Neural progenitor cell (in vitro differentiated cells): Measurements from ENCODE around the gene STN1. TPM values are rescaled to one million over a fixed set of nuclear protein-coding genes. Genes with fewer than 3 reads are reported as not detected.

ENCODE experiments used
- DNase-seq: peaks from one replicate; pipeline ENCODE4 v3.0.0-alpha.2; 2016; ENCODE audit warnings: low spot score
- H2AFZ ChIP-seq: fragments of 200-600 bp; sonication (generic); replicated peaks from 2 replicates; pipeline ENCODE4 v1.6.1; 2016; ENCODE audit warnings: antibody characterized with exemption
- H3F3A ChIP-seq: fragments of 200-600 bp; sonication (generic); 2 replicates; pipeline ENCODE4 v1.6.1; 2016; ENCODE audit warnings: antibody characterized with exemption, low read depth
- H3K27ac ChIP-seq: fragments of 200-600 bp; sonication (generic); 2 replicates; pipeline ENCODE4 v1.5.1; 2016; ENCODE audit warnings: mild to moderate bottlenecking
- H3K27me3 ChIP-seq: fragments of 200-600 bp; sonication (generic); 2 replicates; pipeline ENCODE4 v1.6.1; 2016; ENCODE audit warnings: mild to moderate bottlenecking, moderate library complexity
- H3K36me3 ChIP-seq: fragments of 200-600 bp; sonication (generic); 2 replicates; pipeline ENCODE4 v1.5.1; 2016
- H3K4me1 ChIP-seq: fragments of 200-600 bp; sonication (generic); 2 replicates; pipeline ENCODE4 v1.6.1; 2016; ENCODE audit warnings: mixed run types
- H3K4me2 ChIP-seq: fragments of 200-600 bp; sonication (generic); 2 replicates; pipeline ENCODE4 v1.6.1; 2016
- H3K4me3 ChIP-seq: fragments of 200-600 bp; sonication (generic); 2 replicates; pipeline ENCODE4 v1.5.1; 2016
- H3K79me2 ChIP-seq: fragments of 200-600 bp; sonication (generic); 2 replicates; pipeline ENCODE4 v1.6.1; 2016; ENCODE audit warnings: low read depth
- H3K9ac ChIP-seq: fragments of 200-600 bp; sonication (generic); 2 replicates; pipeline ENCODE4 v1.6.1; 2016
- H3K9me3 ChIP-seq: fragments of 200-600 bp; sonication (generic); 2 replicates; pipeline ENCODE4 v1.5.1; 2016; ENCODE audit warnings: low read depth
- H4K20me1 ChIP-seq: fragments of 200-600 bp; sonication (generic); 2 replicates; pipeline ENCODE4 v1.6.1; 2016; ENCODE audit warnings: low read depth
- H3K27ac Mint-ChIP-seq: 3 replicates; pipeline ENCODE4 v1.8.0; 2021; ENCODE audit warnings: mixed read lengths
- H3K27me3 Mint-ChIP-seq: 2 replicates; pipeline ENCODE4 v1.8.0; 2022; ENCODE audit warnings: low read depth, mild to moderate bottlenecking, inconsistent platforms, moderate library complexity, mixed read lengths; ENCODE audit not compliant: insufficient read depth
- H3K36me3 Mint-ChIP-seq: 3 replicates; pipeline ENCODE4 v1.8.0; 2021; ENCODE audit warnings: mixed read lengths
- H3K4me1 Mint-ChIP-seq: 3 replicates; pipeline ENCODE4 v1.8.0; 2021; ENCODE audit warnings: mixed read lengths
- H3K4me3 Mint-ChIP-seq: 3 replicates; pipeline ENCODE4 v1.8.0; 2021; ENCODE audit warnings: mild to moderate bottlenecking, moderate library complexity, mixed read lengths
- H3K9me3 Mint-ChIP-seq: 3 replicates; pipeline ENCODE4 v1.8.0; 2020; ENCODE audit warnings: mixed read lengths
- CTCF ChIP-seq: fragments of 200-600 bp; sonication (generic); IDR thresholded peaks from 2 replicates; pipeline ENCODE4 v1.5.1; 2017; ENCODE audit warnings: antibody characterized with exemption, mild to moderate bottlenecking
- EZH2 ChIP-seq: fragments of 200-600 bp; sonication (generic); IDR thresholded peaks from 2 replicates; pipeline ENCODE4 v1.6.1; 2017; ENCODE audit warnings: antibody characterized with exemption, mild to moderate bottlenecking, moderate library complexity
- EZH2phosphoT487 ChIP-seq: fragments of 200-600 bp; sonication (generic); IDR thresholded peaks from 2 replicates; pipeline ENCODE4 v1.6.1; 2017; ENCODE audit warnings: antibody characterized with exemption
- total RNA-seq: library from RNA; depleted of rRNA; stranded (reverse); fragments of >200 nt; gene quantifications from 2 replicates; pipeline ENCODE4 v1.2.3, GENCODE V29; 2015; ENCODE audit warnings: low replicate concordance

STN1 gene
- total RNA-seq, 1 donor from 2014 or later, result 32.0 TPM

- no peaks in the 10 kb centered on the region for H3K9me3 ChIP-seq
- Mint-ChIP-seq H3K9me3 (no peaks in the 10 kb centered on the region), H3K27ac (no peak overlapping the region), H3K36me3 (peaks cover 7% of the 10 kb centered on the region), H3K27me3 (peaks cover 7% of the 10 kb centered on the region), H3K4me1 (peaks cover 52% of the 10 kb centered on the region), H3K4me3 (no peak overlapping the region)
- no peak overlapping the region for H3K4me3 ChIP-seq
- peaks cover 18% of the 10 kb centered on the region for H3K4me1 ChIP-seq
- H3K9ac ChIP-seq, result no peak overlapping the region
- no peak for TF ChIP-seq EZH2
- TF ChIP-seq EZH2phosphoT487, result no peak
- TF ChIP-seq CTCF, result no peak
- H3K27me3 ChIP-seq, result peaks cover 57% of the 10 kb centered on the region
- H3F3A ChIP-seq, result peaks cover 18% of the 10 kb centered on the region
- H3K27ac ChIP-seq, result no peak overlapping the region
- no peak overlapping the region for H3K4me2 ChIP-seq
- no peak for DNase-seq
- H2AFZ ChIP-seq, result no peak overlapping the region
- peaks cover 23% of the 10 kb centered on the region for H4K20me1 ChIP-seq
- no peaks in the 10 kb centered on the region for H3K79me2 ChIP-seq
- no peaks in the 10 kb centered on the region for H3K36me3 ChIP-seq
These were observed 65.7 kb downstream of the STN1 start for GRCh38 chr10:103852189-103852711.

- peaks cover 52% of the 10 kb centered on the region for H3K4me1 Mint-ChIP-seq
These were observed 66.7 kb downstream of the STN1 start for GRCh38 chr10:103851261-103851660.

DNA sequence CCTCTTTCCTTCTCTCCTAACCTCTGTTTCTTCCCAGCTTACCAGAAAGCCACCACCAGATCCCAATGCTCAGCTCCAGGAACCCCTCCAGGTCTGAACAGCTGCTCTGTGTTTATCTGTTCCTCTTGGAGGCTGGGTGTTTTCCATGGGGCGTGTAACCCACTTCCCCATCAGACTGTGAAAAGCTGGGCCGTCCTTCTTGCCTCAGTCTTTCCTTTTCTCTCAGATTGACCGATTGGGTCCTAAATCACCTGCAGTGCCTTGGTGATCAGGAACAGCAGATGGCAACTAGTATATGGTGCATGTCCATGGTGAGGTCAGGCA is 67.5 kb downstream of the STN1 start:
- peaks cover 23% of the 10 kb centered on the region for H4K20me1 ChIP-seq
- Mint-ChIP-seq H3K36me3 (peaks cover 7% of the 10 kb centered on the region), H3K4me3 (no peak overlapping the region), H3K27ac (no peak overlapping the region), H3K27me3 (peaks cover 3% of the 10 kb centered on the region), H3K9me3 (no peaks in the 10 kb centered on the region), H3K4me1 (peaks cover 55% of the 10 kb centered on the region)
- no peak overlapping the region for H3K4me3 ChIP-seq
- no peak overlapping the region for H3K4me2 ChIP-seq
- H3F3A ChIP-seq, result peaks cover 5% of the 10 kb centered on the region
- no peaks in the 10 kb centered on the region for H3K9me3 ChIP-seq
- H3K79me2 ChIP-seq, result no peaks in the 10 kb centered on the region
- TF ChIP-seq EZH2 (no peak), EZH2phosphoT487 (no peak), CTCF (no peak)
- peaks cover 40% of the 10 kb centered on the region for H3K27me3 ChIP-seq
- no peaks in the 10 kb centered on the region for H3K36me3 ChIP-seq
- peaks cover 14% of the 10 kb centered on the region for H3K4me1 ChIP-seq
- H3K27ac ChIP-seq, result no peak overlapping the region
- no peak for DNase-seq
- no peak overlapping the region for H3K9ac ChIP-seq
- no peak overlapping the region for H2AFZ ChIP-seq

More at GRCh38 chr10:103851261-103851660, 66.7 kb downstream of the STN1 start:
- Histone ChIP-seq H3F3A (peaks cover 10% of the 10 kb centered on the region), H2AFZ (no peak overlapping the region), H3K79me2 (no peaks in the 10 kb centered on the region), H3K27ac (no peak overlapping the region), H4K20me1 (peaks cover 23% of the 10 kb centered on the region), H3K9me3 (no peaks in the 10 kb centered on the region), H3K4me1 (peaks cover 15% of the 10 kb centered on the region), H3K9ac (no peak overlapping the region), H3K4me3 (no peak overlapping the region), H3K4me2 (no peak overlapping the region), H3K36me3 (no peaks in the 10 kb centered on the region), H3K27me3 (peaks cover 47% of the 10 kb centered on the region)
- TF ChIP-seq EZH2phosphoT487, result no peak
- no peak for TF ChIP-seq CTCF
- no peak for TF ChIP-seq EZH2
- DNase-seq, result no peak
- H3K9me3 Mint-ChIP-seq, result no peaks in the 10 kb centered on the region
- H3K36me3 Mint-ChIP-seq, result peaks cover 7% of the 10 kb centered on the region
- no peak overlapping the region for H3K27ac Mint-ChIP-seq
- H3K4me3 Mint-ChIP-seq, result no peak overlapping the region
- H3K27me3 Mint-ChIP-seq, result peaks cover 7% of the 10 kb centered on the region
